Myocyte (in vitro differentiated cells): Measurements from ENCODE around the gene ITGAE. TPM values are rescaled to one million over a fixed set of nuclear protein-coding genes. Genes with fewer than 3 reads are reported as not detected.

Source experiments
- DNase-seq: peaks from one replicate; pipeline ENCODE4 v3.0.0-alpha.2; 2012; ENCODE audit warnings: low read depth
- total RNA-seq: library from RNA; depleted of rRNA; stranded (reverse); fragments of >200 nt; gene quantifications from 2 replicates; pipeline ENCODE4 v1.2.3, GENCODE V29; 2014

Gene ITGAE
- total RNA-seq, 1 donor from 2014 or later = 23.1 TPM

- DNase-seq = no peak
Measured at GRCh38 chr17:3817851-3818605, 17.0 kb upstream of the ITGAE start.

- no peak for DNase-seq
Measured at GRCh38 chr17:3815925-3816324, 14.9 kb upstream of the ITGAE start.

GRCh38 chr17:3815122-3815521, 14.1 kb upstream of the ITGAE start:
- peak; percentile 27 for DNase-seq

- DNase-seq = no peak
Measured at GRCh38 chr17:3814361-3814760, 13.4 kb upstream of the ITGAE start.

- no peak for DNase-seq
Measured at GRCh38 chr17:3813171-3813570, 12.2 kb upstream of the ITGAE start.

GRCh38 chr17:3812771-3813170, 11.8 kb upstream of the ITGAE start:
- no peak for DNase-seq

GRCh38 chr17:3812284-3812683, 11.3 kb upstream of the ITGAE start:
- DNase-seq = no peak

GRCh38 chr17:3810019-3810418, 9.0 kb upstream of the ITGAE start:
- no peak for DNase-seq

- no peak for DNase-seq
Measured at GRCh38 chr17:3809135-3809534, 8.1 kb upstream of the ITGAE start.

GRCh38 chr17:3808701-3809100, 7.7 kb upstream of the ITGAE start:
- no peak for DNase-seq

GRCh38 chr17:3805581-3805980, 4.6 kb upstream of the ITGAE start:
- DNase-seq = no peak

- no peak for DNase-seq
Measured at GRCh38 chr17:3804503-3804931, 3.5 kb upstream of the ITGAE start.

- DNase-seq = no peak
Measured at GRCh38 chr17:3803308-3803640, 2.3 kb upstream of the ITGAE start.

GRCh38 chr17:3802461-3803307, 1.7 kb upstream of the ITGAE start:
- peak; percentile 46 for DNase-seq

- no peak for DNase-seq
Measured at GRCh38 chr17:3801792-3802191, 804 bp upstream of the ITGAE start.

GRCh38 chr17:3801347-3801746, 359 bp upstream of the ITGAE start:
- DNase-seq = no peak

GRCh38 chr17:3799181-3799945, 1.6 kb downstream of the ITGAE start:
- DNase-seq = peak; percentile 25

- peak; percentile 40 for DNase-seq
Measured at GRCh38 chr17:3798273-3799180, 2.5 kb downstream of the ITGAE start.

- DNase-seq = no peak
Measured at GRCh38 chr17:3796822-3797170, 4.2 kb downstream of the ITGAE start.

GRCh38 chr17:3796110-3796821, 4.7 kb downstream of the ITGAE start:
- DNase-seq = no peak
